ENCODE data around the gene PCDH10.
"Not testable (repeated sequence)": the region's sequence is repeated elsewhere in the genome, so short reads cannot be mapped to it uniquely, and the experiment has no call there.

Gene PCDH10

GRCh38 chr4:133151341-133151690 lies 2.2 kb downstream of the PCDH10 start:
- no peak for DNase-seq

GRCh38 chr4:133151691-133152329 lies 2.7 kb downstream of the PCDH10 start:
- no peak for DNase-seq

GRCh38 chr4:133152330-133152821 lies 3.3 kb downstream of the PCDH10 start:
- no peak for DNase-seq

- no peak for DNase-seq
Measured at GRCh38 chr4:133152831-133153481, 3.9 kb downstream of the PCDH10 start.

GRCh38 chr4:133154725-133155124 lies 5.6 kb downstream of the PCDH10 start:
- no peak for DNase-seq

- DNase-seq: no peak
Measured at GRCh38 chr4:133156096-133156495, 7.0 kb downstream of the PCDH10 start.

GRCh38 chr4:133156556-133156955 lies 7.5 kb downstream of the PCDH10 start:
- DNase-seq: no peak

- no peak for DNase-seq
Measured at GRCh38 chr4:133157460-133158160, 8.5 kb downstream of the PCDH10 start.

GRCh38 chr4:133160853-133161252 lies 11.8 kb downstream of the PCDH10 start:
- DNase-seq: no peak

GRCh38 chr4:133161570-133162295 lies 12.6 kb downstream of the PCDH10 start:
- no peak for DNase-seq

GRCh38 chr4:133162941-133163340 lies 13.8 kb downstream of the PCDH10 start:
- DNase-seq: no peak

GRCh38 chr4:133178956-133179355 lies 29.9 kb downstream of the PCDH10 start:
- no peak for DNase-seq

GRCh38 chr4:133186210-133186609 lies 37.1 kb downstream of the PCDH10 start:
- no peak for DNase-seq

GRCh38 chr4:133186845-133187244 lies 37.8 kb downstream of the PCDH10 start:
- no peak for DNase-seq

GRCh38 chr4:133188433-133189146 lies 39.5 kb downstream of the PCDH10 start:
- DNase-seq: no peak

- DNase-seq: no peak
Measured at GRCh38 chr4:133189147-133189517, 40.0 kb downstream of the PCDH10 start.

GRCh38 chr4:133190098-133190497 lies 41.0 kb downstream of the PCDH10 start:
- DNase-seq: no peak

GRCh38 chr4:133208694-133209285 lies 59.7 kb downstream of the PCDH10 start:
- no peak for DNase-seq

- DNase-seq: no peak
Measured at GRCh38 chr4:133233922-133234321, 84.8 kb downstream of the PCDH10 start.

GRCh38 chr4:133240451-133240850 lies 91.4 kb downstream of the PCDH10 start:
- not testable (repeated sequence) for DNase-seq

Measured in NCI-H1694 (cell line).